ENCODE measurements around the gene ZMIZ2. TPM values are rescaled to one million over a fixed set of nuclear protein-coding genes. Genes with fewer than 3 reads are reported as not detected.

The ZMIZ2 gene
- total RNA-seq, 2 experiments from 2014 or later: 103 to 120 TPM

DNA sequence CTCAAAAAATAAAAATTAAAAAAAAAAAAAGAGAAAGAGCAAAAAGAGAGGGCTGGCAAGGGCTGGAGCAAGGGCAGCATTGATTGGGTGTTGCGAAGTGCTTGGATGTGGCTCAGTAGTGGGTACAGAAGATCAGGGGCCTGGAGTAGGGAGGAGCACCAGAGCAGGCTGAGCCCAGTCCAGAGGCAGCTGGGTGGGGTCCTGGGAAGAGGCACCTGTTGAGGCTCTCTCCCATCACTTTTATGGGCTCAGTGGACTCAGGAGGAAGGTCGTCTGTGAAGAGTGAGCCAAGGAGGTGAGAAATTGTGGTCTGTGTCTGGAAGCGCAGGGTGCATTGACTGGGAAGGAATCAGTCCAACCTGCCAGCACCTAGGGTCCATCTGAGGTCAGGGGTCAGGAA lies 11.8 kb upstream of the ZMIZ2 start:
- H3K9me3 Mint-ChIP-seq (ENCODE audit: low read depth): no peaks in the 10 kb centered on the region
- H3K4me1 Mint-ChIP-seq: peaks cover 10% of the 10 kb centered on the region
- H3K4me3 Mint-ChIP-seq: no peak overlapping the region
- CTCF ChIA-PET: no interaction called here
- H3K36me3 Mint-ChIP-seq: no peaks in the 10 kb centered on the region
- ATAC-seq (no peak), DNase-seq (no peak)
- H3K27ac Mint-ChIP-seq: peak overlapping the region; percentile 59
- no peaks in the 10 kb centered on the region for H3K27me3 Mint-ChIP-seq

DNA sequence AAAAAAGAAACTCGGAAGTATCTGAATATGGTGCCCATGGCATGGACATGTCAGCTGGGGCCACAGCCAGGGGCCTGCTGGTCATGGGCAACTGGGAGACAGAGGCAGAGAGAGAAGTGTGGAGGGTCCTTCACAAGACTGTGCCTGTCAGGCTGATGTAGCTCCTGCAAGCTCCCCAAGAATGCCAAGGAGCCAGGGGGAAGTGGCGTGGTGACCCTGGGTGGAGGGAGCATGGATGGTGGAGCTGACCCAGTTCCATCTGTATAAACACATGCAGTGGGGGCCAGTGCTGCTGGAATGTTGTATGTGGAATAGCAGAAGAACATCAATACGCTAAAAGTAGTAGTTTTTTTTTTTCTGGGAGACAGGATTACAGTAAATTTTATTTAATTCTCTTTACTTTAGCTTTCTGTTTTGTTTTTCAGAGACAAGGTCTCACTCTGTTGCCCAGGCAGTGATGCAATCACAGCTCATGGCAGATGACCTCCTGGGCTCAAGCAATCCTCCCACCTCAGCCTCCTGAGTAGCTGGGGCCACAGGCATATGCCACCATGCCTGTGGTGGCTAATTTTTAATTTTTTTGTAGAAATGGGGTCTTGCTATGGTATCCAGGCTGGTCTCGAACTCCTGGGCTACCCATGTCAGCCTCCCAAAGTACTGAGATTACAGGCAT lies 10.5 kb upstream of the ZMIZ2 start:
- Mint-ChIP-seq H3K4me3 (no peak overlapping the region), H3K9me3 (ENCODE audit: low read depth) (no peaks in the 10 kb centered on the region), H3K4me1 (peaks cover 12% of the 10 kb centered on the region), H3K36me3 (no peaks in the 10 kb centered on the region), H3K27me3 (no peaks in the 10 kb centered on the region), H3K27ac (no peak overlapping the region)
- DNase-seq (no peak), ATAC-seq (no peak)
- CTCF ChIA-PET: interaction anchor here (0.7 to 1.2 kb wide), 2 partner anchors 20 to 138 kb away, joined by 3 read pairs; no protein-coding TSS in a partner anchor

DNA sequence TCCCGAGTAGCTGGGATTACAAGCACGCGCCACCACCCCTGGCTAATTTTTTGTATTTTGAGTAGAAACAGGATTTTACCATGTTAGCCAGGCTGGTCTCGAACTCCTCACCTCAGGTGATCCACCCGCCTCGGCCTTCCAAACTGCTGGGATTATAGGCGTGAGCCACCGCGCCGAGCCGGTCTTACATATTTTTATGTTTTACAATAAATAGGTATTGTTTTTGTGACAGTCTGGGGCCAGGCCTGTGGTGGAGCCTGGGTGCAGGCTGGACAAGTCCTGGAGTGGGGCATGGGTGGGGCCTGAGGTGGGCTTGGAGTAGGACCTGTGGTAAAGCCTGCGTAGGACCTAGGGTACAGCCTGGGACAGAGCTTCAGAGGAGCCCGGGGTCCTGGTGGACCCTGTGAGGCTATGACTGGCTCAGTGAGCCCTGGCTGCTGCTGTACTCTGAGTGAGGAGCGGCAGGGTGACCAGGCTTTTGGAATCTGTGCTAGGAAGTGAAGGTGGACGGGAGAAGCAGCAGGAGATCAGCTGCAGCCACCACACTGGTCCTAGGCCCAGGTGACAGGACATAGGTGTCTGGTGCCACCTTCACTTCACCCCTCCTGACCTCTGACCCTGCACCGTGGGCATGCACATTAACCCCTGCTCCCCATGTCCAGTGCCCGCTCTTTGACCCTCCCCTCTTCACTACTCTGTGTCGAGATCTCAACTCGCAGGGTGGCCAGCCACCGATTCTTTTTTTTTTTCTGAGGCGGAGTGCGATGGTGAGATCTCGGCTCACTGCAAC lies 9.6 kb upstream of the ZMIZ2 start:
- Mint-ChIP-seq H3K4me1 (peaks cover 15% of the 10 kb centered on the region), H3K27me3 (no peaks in the 10 kb centered on the region), H3K9me3 (ENCODE audit: low read depth) (no peaks in the 10 kb centered on the region), H3K36me3 (no peaks in the 10 kb centered on the region), H3K4me3 (no peak overlapping the region), H3K27ac (no peak overlapping the region)
- DNase-seq (no peak), ATAC-seq (no peak)
- CTCF ChIA-PET: interaction anchor here (0.7 to 1.2 kb wide), 2 partner anchors 21 to 139 kb away, joined by 3 read pairs; no protein-coding TSS in a partner anchor

DNA sequence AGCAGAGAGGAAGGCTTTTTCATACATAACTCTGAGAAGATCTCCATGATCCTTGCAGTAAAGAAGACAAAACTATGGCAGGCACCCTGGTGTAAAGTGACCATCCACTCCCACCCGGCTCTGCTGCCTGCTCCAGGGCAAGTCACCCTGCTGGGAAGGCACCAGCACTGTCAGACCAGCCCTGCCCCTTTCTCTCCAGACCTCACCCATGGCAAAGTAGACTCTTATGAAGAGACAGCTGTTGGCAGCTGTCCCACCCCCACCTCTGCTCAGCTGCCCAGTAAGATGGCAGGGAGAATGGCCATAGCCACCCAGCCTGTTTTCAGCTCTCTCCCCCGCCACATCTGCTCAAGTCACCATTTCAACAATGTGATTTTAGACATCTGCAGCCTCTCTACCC lies 8.6 kb upstream of the ZMIZ2 start:
- Mint-ChIP-seq H3K36me3 (no peaks in the 10 kb centered on the region), H3K4me1 (peaks cover 12% of the 10 kb centered on the region), H3K27ac (no peak overlapping the region), H3K27me3 (no peaks in the 10 kb centered on the region), H3K9me3 (ENCODE audit: low read depth) (no peaks in the 10 kb centered on the region), H3K4me3 (no peak overlapping the region)
- ATAC-seq (no peak), DNase-seq (no peak)
- CTCF ChIA-PET: no interaction called here

DNA sequence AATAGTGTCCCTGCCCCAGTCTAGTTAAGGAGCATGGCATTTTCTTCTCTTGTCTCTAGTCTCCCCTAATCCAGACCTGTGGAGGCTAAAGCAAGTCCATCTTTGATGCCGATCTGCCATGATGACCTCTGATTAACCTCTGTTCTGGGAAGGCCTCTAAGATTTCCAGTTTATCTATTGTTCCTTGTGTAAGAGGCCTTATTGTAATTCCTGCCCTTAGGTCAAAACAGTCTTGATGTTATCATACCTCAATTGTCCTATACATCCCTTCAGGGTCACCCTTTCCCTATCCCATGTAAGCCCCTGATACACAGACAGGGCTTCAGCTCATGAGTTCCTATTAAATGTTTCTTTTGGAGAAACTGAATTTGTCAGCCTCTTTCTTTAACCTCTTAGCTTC lies 4.9 kb upstream of the ZMIZ2 start:
- no peak overlapping the region for H3K27ac Mint-ChIP-seq
- CTCF ChIA-PET: no interaction called here
- no peaks in the 10 kb centered on the region for H3K9me3 Mint-ChIP-seq (ENCODE audit: low read depth)
- no peaks in the 10 kb centered on the region for H3K36me3 Mint-ChIP-seq
- DNase-seq: no peak
- H3K4me1 Mint-ChIP-seq: peaks cover 14% of the 10 kb centered on the region
- no peak overlapping the region for H3K4me3 Mint-ChIP-seq
- no peak for ATAC-seq
- no peaks in the 10 kb centered on the region for H3K27me3 Mint-ChIP-seq

DNA sequence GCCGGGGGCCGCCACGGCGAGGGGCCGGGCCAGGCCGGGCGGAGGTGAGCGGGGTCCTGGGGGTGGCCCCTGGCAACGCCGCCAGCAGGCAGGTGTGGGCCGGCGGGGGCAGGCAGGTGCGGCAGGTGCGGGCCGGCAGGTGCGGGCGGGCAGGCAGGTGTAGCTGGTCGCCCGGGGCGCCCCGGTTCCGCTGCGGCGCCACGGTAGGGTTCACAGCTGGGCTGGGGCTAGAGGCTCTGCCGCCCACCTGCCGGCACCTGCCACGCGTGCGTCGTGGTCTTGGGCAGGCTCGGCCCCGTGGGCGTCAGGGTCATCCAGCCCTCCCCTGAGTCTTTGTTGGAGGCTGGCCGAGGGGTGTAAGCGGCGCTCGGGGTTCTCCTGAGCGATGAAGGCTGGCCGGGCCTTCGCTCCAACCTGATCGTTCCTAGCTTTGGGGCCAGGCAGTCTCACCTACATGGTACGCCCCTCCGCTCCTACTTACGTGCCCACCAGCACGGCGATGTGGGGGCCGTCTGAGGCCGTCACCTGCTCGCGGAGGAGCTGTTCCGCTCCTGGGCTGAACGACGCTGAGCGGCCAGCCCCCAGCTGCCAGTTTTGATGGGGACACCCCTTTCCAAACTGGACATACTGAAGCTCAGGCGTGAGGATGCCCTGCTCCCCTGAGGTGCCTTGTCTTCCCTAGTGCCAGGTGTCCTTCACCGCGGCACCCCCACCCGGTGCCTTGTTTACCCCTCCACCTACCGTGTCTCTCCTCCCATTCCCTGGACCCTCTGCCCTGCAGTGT lies 493 bp downstream of the ZMIZ2 start:
- DNase-seq (peak; percentile 48), ATAC-seq (peak; percentile 2)
- Mint-ChIP-seq H3K4me3 (peak overlapping the region; percentile 76), H3K27me3 (no peaks in the 10 kb centered on the region), H3K4me1 (peaks cover 43% of the 10 kb centered on the region), H3K9me3 (ENCODE audit: low read depth) (no peaks in the 10 kb centered on the region), H3K36me3 (peaks cover 2% of the 10 kb centered on the region), H3K27ac (peak overlapping the region; percentile 65)
- CTCF ChIA-PET: interaction anchor here (0.9 to 2.2 kb wide), 5 partner anchors 18 to 161 kb away, joined by 3 to 6 read pairs (median 3); no protein-coding TSS in a partner anchor

DNA sequence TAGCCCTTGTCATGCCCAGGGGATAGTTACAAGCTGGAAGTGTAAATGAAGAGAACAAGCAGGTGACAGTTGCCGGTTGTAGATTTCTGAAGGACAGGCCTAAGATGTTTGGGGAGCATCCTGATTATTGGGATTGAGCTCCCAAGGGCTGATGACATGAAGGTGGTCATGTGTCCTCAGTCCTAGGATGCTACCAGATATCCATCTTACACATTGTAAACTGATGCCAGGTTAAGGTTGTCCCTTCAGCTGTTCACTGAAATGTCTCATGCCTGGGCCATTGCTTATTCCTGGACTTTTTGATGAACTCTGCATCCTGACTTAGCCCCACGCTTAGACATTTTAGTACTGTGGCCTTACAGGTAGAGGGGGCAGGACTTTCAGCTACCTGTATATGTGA lies 1.3 kb downstream of the ZMIZ2 start:
- Mint-ChIP-seq H3K27me3 (no peaks in the 10 kb centered on the region), H3K4me3 (peak overlapping the region; percentile 76), H3K36me3 (peaks cover 2% of the 10 kb centered on the region), H3K4me1 (peaks cover 48% of the 10 kb centered on the region), H3K9me3 (ENCODE audit: low read depth) (no peaks in the 10 kb centered on the region), H3K27ac (peak overlapping the region; percentile 71)
- CTCF ChIA-PET: interaction anchor here (0.8 to 2.2 kb wide), 6 partner anchors 18 to 215 kb away, joined by 3 to 6 read pairs (median 4); no protein-coding TSS in a partner anchor
- ATAC-seq (no peak), DNase-seq (no peak)

DNA sequence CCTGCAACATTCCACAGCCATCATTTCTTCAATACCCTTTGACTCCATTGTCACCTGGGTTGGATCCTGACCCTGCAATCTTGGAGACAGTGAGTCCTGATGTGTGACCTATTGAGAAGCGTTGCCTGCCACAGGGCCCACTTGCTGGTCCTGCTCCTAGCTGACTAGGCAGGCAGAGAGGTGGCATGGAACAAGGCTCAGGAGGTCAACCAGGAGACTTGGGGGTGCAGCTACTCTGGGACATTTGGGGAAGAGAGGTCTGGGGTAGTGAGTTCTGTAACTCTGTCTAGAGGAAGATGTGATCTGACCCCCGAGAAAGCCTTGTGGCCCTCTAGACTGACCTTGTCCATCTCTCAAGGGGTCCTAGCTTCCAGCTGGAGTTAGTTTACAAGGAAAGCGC lies 1.8 kb downstream of the ZMIZ2 start:
- H3K4me1 Mint-ChIP-seq: peaks cover 50% of the 10 kb centered on the region
- DNase-seq (peak; percentile 41), ATAC-seq (no peak)
- H3K4me3 Mint-ChIP-seq: peak overlapping the region; percentile 76
- peak overlapping the region; percentile 71 for H3K27ac Mint-ChIP-seq
- H3K9me3 Mint-ChIP-seq (ENCODE audit: low read depth): no peaks in the 10 kb centered on the region
- CTCF ChIA-PET: interaction anchor here (0.8 to 2.2 kb wide), 5 partner anchors 18 to 216 kb away, joined by 3 to 6 read pairs (median 3); no protein-coding TSS in a partner anchor
- H3K27me3 Mint-ChIP-seq: no peaks in the 10 kb centered on the region
- peaks cover 2% of the 10 kb centered on the region for H3K36me3 Mint-ChIP-seq

DNA sequence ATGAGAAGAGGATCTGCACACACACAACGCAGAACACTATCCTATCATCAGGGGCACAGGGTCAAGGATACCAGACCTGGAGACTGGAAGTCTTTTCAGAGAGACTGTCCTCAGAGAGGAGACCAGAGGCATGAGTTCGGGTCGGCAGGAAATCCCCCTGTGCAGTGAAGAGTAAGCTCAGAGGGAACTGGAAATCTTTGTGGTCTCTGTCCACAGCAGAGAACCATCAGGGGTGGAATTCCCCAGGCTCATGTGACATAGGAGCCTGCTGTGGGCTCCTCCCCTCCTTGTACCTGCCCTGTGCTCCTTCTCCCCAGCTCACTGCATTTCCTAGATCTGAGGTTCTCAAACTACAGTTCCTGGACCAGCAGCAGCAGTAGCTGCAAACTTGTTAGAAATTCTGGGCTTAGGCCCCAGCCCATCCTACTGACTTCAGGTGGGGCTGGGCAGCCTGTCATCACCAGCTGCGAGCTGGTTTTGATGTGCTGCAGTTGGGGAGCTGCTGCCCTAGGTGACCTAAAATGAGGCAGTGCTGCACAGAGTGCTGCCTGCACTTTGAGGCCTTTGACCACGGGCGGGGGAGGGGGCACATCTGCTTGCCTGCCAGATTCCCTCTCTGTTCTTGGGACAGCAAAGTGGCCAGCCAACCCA lies 2.4 kb downstream of the ZMIZ2 start:
- ATAC-seq (no peak), DNase-seq (peak; percentile 62)
- CTCF ChIA-PET: interaction anchor here (1.2 to 2.2 kb wide), 2 partner anchors 163 to 216 kb away, joined by 3 to 6 read pairs; no protein-coding TSS in a partner anchor
- H3K4me3 Mint-ChIP-seq: peak overlapping the region; percentile 19
- H3K9me3 Mint-ChIP-seq (ENCODE audit: low read depth): no peaks in the 10 kb centered on the region
- H3K4me1 Mint-ChIP-seq: peaks cover 50% of the 10 kb centered on the region
- H3K27ac Mint-ChIP-seq: peak overlapping the region; percentile 71
- H3K27me3 Mint-ChIP-seq: no peaks in the 10 kb centered on the region
- H3K36me3 Mint-ChIP-seq: peaks cover 2% of the 10 kb centered on the region

DNA sequence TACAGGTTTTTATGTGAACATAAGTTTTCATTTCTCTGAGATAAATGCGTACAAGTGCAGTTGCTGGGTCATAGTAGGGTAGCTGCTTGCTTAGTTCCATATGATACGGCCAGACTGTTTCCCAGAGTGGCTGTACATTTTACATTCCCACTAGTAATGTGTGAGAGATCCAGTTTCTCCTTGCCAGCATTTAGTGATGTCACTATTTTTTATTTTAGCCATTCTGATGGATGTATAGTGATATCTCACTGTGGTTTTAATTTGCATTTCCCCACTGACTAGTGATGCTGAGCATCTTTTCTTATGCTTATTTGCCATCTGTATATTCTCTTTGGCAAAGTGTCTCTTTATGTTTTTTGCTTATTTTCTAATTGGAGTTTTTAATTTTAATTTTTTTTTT lies 4.2 kb downstream of the ZMIZ2 start:
- Mint-ChIP-seq H3K36me3 (peaks cover 3% of the 10 kb centered on the region), H3K9me3 (ENCODE audit: low read depth) (no peaks in the 10 kb centered on the region), H3K4me1 (peaks cover 43% of the 10 kb centered on the region), H3K27ac (no peak overlapping the region), H3K27me3 (no peaks in the 10 kb centered on the region), H3K4me3 (no peak overlapping the region)
- CTCF ChIA-PET: interaction anchor here (1.7 kb wide), 1 partner anchor 165 kb away, joined by 4 read pairs; no protein-coding TSS in a partner anchor
- ATAC-seq: no peak
- DNase-seq: no peak

DNA sequence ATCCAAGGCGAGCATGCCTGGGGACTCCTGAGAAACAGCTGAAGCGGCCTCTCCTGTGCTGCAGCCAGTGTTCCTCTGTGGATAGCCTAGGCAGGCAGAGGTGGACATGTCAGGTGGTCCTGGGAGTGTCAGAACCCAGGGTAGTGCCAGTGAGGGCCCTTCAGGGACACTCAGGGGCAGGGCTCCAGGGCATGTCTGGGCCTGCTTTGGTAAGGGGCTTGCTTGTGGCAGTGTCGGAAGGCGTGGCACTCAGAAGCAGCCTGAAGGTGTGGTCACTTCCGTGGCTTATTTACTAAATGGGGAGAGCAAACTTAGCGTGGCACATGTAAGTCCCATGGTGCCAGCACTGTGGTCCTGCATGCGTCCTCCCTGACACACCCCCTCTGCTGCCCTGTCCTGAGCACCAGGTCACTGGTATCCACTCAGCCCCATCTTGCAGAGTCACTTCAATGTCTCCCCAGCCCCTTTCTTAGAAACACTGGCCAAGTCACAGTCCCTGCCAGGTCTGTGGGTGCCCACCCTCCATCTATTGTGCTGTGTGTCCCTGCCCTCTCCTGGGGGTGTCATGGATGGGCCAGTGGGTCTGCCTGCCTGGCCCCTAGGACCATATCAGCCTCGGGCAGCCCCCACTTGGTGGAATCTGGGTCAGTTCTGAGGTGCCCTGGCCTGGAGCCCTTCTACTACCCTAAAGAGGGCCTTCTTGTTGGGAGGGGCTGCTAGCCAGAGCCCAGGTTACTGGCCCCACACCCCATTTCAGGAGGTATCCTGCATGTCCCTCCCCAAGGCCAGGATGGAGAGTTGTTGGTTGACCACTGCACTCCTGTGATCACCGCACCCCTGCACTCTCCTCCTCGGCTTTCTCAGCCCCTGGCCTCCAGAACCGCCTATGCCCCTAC lies 6.4 kb downstream of the ZMIZ2 start:
- Mint-ChIP-seq H3K9me3 (ENCODE audit: low read depth) (no peaks in the 10 kb centered on the region), H3K27me3 (no peaks in the 10 kb centered on the region), H3K36me3 (peaks cover 5% of the 10 kb centered on the region), H3K27ac (peak overlapping the region; percentile 7), H3K4me3 (no peak overlapping the region), H3K4me1 (peaks cover 35% of the 10 kb centered on the region)
- DNase-seq: no peak
- CTCF ChIA-PET: no interaction called here
- no peak for ATAC-seq
